ENCODE data around the gene SLC35G6.
"Not testable (repeated sequence)": the region's sequence is repeated elsewhere in the genome, so short reads cannot be mapped to it uniquely, and the experiment has no call there.

DNA sequence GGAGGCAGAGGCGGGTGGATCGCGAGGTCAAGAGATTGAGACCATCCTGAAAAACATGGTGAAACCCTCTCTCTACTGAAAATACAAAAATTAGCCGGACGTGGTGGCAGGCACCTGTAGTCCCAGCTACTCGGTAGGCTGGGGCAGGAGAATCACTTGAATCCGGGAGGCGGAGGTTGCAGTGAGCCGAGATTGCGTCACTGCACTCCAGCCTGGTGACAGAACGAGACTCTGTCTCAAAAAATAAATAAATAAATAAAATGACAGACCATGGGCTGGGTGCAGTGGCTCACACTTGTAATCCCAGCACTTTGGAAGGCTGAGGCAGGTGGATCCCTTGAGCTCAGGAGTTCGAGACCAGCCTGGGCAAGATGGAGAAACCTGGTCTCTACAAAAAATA, 11.4 kb upstream of the SLC35G6 start:
- TF ChIP-seq SRF (IDR thresholded peaks at IDR 0.05; ENCODE audit: low read depth, low read length); ETV6 (CRISPR knock-in tag; conservative IDR thresholded peaks at IDR 0.05); TCF7L2 (IDR thresholded peaks at IDR 0.05; ENCODE audit: low read depth, low read length); NR2C2 (CRISPR knock-in tag; IDR thresholded peaks at IDR 0.05; ENCODE audit: borderline replicate concordance); KDM5A (IDR thresholded peaks at IDR 0.05; ENCODE audit: borderline replicate concordance, low read length); HDAC2 (CRISPR knock-in tag; IDR thresholded peaks at IDR 0.05); POLR2AphosphoS5 (IDR thresholded peaks at IDR 0.05; ENCODE audit: low read depth, low read length); EP300 (IDR thresholded peaks at IDR 0.05; ENCODE audit: low read depth in 2 of 2, low read length in 2 of 2); EP300 (CRISPR knock-in tag; IDR thresholded peaks at IDR 0.05; ENCODE audit: borderline replicate concordance); NRL (CRISPR knock-in tag; IDR thresholded peaks at IDR 0.05; ENCODE audit: borderline replicate concordance); ZNF207 (IDR thresholded peaks at IDR 0.05; ENCODE audit: borderline replicate concordance): not testable (repeated sequence)
- TF ChIP-seq, protein P1, sequence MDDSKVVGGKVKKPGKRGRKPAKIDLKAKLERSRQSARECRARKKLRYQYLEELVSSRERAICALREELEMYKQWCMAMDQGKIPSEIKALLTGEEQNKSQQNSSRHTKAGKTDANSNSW (CRISPR knock-in tag; IDR thresholded peaks at IDR 0.05; ENCODE audit: borderline replicate concordance), result not testable (repeated sequence)
- 0 out of 2 replicates have a peak, but pooled peaks have one; percentile 11 for TF ChIP-seq CEBPB (IDR thresholded peaks at IDR 0.05; ENCODE audit: borderline replicate concordance, low read depth, low read length)

All from HepG2 (cell line).